ENCODE data around the gene ANKRD60. TPM values are rescaled to one million over a fixed set of nuclear protein-coding genes. Genes with fewer than 3 reads are reported as not detected.

Gene ANKRD60
- total and polyA plus RNA-seq, 2 of the 4 experiments (the other 2 are of a cell fraction): not detected

DNA sequence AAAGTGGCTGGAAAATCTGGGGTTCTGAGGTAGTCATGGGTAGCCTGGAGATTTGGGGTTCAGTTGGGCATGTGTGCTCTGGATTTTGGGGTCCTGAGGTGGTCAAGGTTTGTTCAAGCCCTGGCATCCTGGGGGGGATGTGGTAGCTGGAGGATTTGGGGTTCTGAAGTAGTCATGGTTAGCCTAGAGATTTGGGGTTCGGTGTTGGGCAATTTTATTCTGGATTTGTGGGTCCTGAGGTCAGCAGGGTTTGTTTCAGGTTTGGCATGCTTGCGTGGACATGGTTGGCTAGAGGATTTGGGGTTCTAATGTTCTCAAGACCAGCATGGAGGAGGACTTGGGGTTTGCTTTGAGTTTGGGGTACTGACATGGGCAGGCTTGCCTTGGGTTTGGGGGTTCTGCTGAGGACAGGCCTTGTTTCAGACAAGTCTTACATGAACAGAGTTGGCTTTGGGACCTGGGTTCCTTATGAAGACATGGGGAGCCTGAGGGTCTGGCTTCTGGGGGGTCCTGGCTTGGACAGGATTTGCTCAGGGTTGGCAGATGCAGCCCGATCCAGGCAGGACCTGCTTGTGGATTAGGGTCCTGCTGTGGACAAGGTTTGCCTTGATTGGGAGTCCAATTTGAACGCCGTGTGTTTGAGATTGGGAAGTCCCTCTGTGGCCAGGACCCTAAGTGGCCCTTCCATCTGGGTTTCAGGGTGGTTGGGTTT lies 906 bp downstream of the ANKRD60 start:
- H2AK9ac ChIP-seq (replicated peaks; ENCODE audit: low read depth, low read length, poor library complexity): no peak overlapping the region
- H2BK15ac ChIP-seq (ENCODE audit: low read depth, low read length): no peak overlapping the region
- ATAC-seq (ENCODE audit: low read depth) (no peak), DNase-seq (no peak)
- H3K4me1 ChIP-seq (ENCODE audit: control insufficient read depth, insufficient read depth, low read length): no peaks in the 10 kb centered on the region
- H2AK5ac ChIP-seq (ENCODE audit: low read depth, low read length): no peak overlapping the region
- peaks cover 28% of the 10 kb centered on the region for H3K27me3 ChIP-seq (ENCODE audit: control insufficient read depth, insufficient read depth, low read length)
- no peak overlapping the region for H3K14ac ChIP-seq (replicated peaks; ENCODE audit: low read depth, low read length)
- H3K9ac ChIP-seq (ENCODE audit: low read depth, low read length): no peak overlapping the region
- no peak overlapping the region for H3K56ac ChIP-seq (ENCODE audit: extremely low read depth, insufficient read depth, low read length)
- H3K18ac ChIP-seq (ENCODE audit: low read depth, low read length): no peak overlapping the region
- H2BK20ac ChIP-seq (ENCODE audit: low read depth, low read length): no peak overlapping the region
- no peak overlapping the region for H4K8ac ChIP-seq (ENCODE audit: low read depth in 2 of 2, low read length in 2 of 2)
- intact Hi-C loops (cut with micrococcal nuclease) (no loop called here), in situ Hi-C loops (cut with MboI; ENCODE audit: low sequenced_read_pairs) (loop anchor here (10.0 to 25.0 kb wide), 2 partner anchors 627 to 810 kb away; partner anchors contain the start of genes ATP5F1E, GNAS, GNAS-AS1 and PRELID3B), dilution Hi-C loops (cut with HindIII; ENCODE audit: low sequenced_read_pairs, unreplicated experiment) (loop anchor here (25.0 kb wide), 1 partner anchor 435 kb away; the partner anchor contains the start of gene STX16)
- no peak overlapping the region for H3K4me3 ChIP-seq (ENCODE audit: insufficient read depth, low read depth, low read length)
- no peak overlapping the region for H3K4ac ChIP-seq (ENCODE audit: low read depth, low read length)
- H3K36me3 ChIP-seq (ENCODE audit: control insufficient read depth, insufficient read depth, low read length): peaks cover 1% of the 10 kb centered on the region; the same call in 1 of the 2 replicates
- peaks cover 2% of the 10 kb centered on the region; the same call in 1 of the 2 replicates for H3K9me3 ChIP-seq (ENCODE audit: control insufficient read depth, insufficient read depth, low read length)
- ChIA-PET POLR2A (ENCODE audit: unreplicated experiment) (no interaction called here), CTCF (no interaction called here)
- no peak overlapping the region for H4K91ac ChIP-seq (ENCODE audit: insufficient read depth, low read depth, low read length)
- no TSS peak for BruUV-seq (replicated peaks)
- H2AFZ ChIP-seq (replicated peaks; ENCODE audit: low read length, poor library complexity): no peak overlapping the region
- H4K5ac ChIP-seq (ENCODE audit: low read depth, low read length): no peak overlapping the region
- H2BK120ac ChIP-seq (ENCODE audit: low read depth, low read length): no peak overlapping the region
- no peaks in the 10 kb centered on the region; the same call in 1 of the 2 replicates for H4K20me1 ChIP-seq (ENCODE audit: insufficient read depth, low read length)
- H2BK5ac ChIP-seq (ENCODE audit: low read depth, low read length, poor library complexity, severe bottlenecking): no peak overlapping the region
- no peak overlapping the region; the same call in 1 of the 2 replicates for H3K4me2 ChIP-seq (ENCODE audit: low read depth, low read length)
- no peak overlapping the region for H3K27ac ChIP-seq (ENCODE audit: insufficient read depth, low read length)
- no peaks in the 10 kb centered on the region for H3K9me1 ChIP-seq (ENCODE audit: insufficient read depth, low read length)
- peak overlapping the region; percentile 43; the same call in 1 of the 2 replicates for H3K23ac ChIP-seq (ENCODE audit: low read depth, low read length)
- no peaks in the 10 kb centered on the region for H3K79me1 ChIP-seq (ENCODE audit: low read depth in 1 of 2, low read length in 2 of 2)
- 100% methylated on average over 2 of the region's 5 CpGs; no CpG with 5 or more reads in 1 of the 2 experiments for WGBS, 2 experiments (ENCODE audit: extremely low coverage in 2 of 2, insufficient read length in 1 of 2)
- no peak for TF ChIP-seq ELK1 (IDR thresholded peaks at IDR 0.05; ENCODE audit: borderline replicate concordance, low read depth, low read length)
- no peak for TF ChIP-seq FOS (IDR thresholded peaks at IDR 0.05; ENCODE audit: low read depth, low read length)
- TF ChIP-seq MXI1 (IDR thresholded peaks at IDR 0.05; ENCODE audit: borderline replicate concordance, low read depth, low read length): no peak
- TF ChIP-seq POLR2A (IDR thresholded peaks at IDR 0.05; ENCODE audit: low read depth, low read length): 0 out of 2 replicates have a peak, but pooled peaks have one; percentile 14
- TF ChIP-seq, protein P1, sequence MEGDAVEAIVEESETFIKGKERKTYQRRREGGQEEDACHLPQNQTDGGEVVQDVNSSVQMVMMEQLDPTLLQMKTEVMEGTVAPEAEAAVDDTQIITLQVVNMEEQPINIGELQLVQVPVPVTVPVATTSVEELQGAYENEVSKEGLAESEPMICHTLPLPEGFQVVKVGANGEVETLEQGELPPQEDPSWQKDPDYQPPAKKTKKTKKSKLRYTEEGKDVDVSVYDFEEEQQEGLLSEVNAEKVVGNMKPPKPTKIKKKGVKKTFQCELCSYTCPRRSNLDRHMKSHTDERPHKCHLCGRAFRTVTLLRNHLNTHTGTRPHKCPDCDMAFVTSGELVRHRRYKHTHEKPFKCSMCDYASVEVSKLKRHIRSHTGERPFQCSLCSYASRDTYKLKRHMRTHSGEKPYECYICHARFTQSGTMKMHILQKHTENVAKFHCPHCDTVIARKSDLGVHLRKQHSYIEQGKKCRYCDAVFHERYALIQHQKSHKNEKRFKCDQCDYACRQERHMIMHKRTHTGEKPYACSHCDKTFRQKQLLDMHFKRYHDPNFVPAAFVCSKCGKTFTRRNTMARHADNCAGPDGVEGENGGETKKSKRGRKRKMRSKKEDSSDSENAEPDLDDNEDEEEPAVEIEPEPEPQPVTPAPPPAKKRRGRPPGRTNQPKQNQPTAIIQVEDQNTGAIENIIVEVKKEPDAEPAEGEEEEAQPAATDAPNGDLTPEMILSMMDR (conservative IDR thresholded peaks at IDR 0.05; ENCODE audit: low read depth, low read length): no peak

All from IMR-90 (cell line).